Endothelial cell of umbilical vein (primary cell): Measurements from ENCODE around the gene TEX44. TPM values are rescaled to one million over a fixed set of nuclear protein-coding genes. Genes with fewer than 3 reads are reported as not detected.

Experiments used
- BruUV-seq: library from RNA; stranded (reverse); fragments of 400-500 nt; replicated peaks from 2 replicates; lab custom pipeline; 2021; lab: Mats Ljungman, UMichigan
- CTCF ChIA-PET: fragments of 300-600, 350-600 bp; sonication (Branson Sonifier 250); formaldehyde crosslinking; loops from one replicate; lab custom pipeline; 2021; ENCODE audit warnings: antibody characterized with exemption, inconsistent platforms; lab: Charles Lee
- POLR2A ChIA-PET: fragments of 300-600, 350-600 bp; sonication (Branson Sonifier 250); formaldehyde crosslinking; loops from one replicate; lab custom pipeline; 2021; ENCODE audit warnings: antibody characterized with exemption, inconsistent platforms; lab: Charles Lee
- DNase-seq: peaks from one replicate; pipeline ENCODE4 v3.0.0-alpha.2; 2011; ENCODE audit warnings: low read depth, low spot score
- FAIRE-seq: peaks from 2 replicates; lab custom pipeline; 2011; peaks lifted over from hg19 to GRCh38; lab: Jason Lieb, UNC
- H2AFZ ChIP-seq: 2 replicates; pipeline ENCODE4 v1.6.0; 2012; ENCODE audit warnings: low read depth, low read length, control low read depth, inconsistent platforms
- H3K27ac ChIP-seq: 2 replicates; pipeline ENCODE4 v1.5.1; 2011; ENCODE audit warnings: low read depth, mild to moderate bottlenecking, control low read depth, low read length, moderate library complexity; ENCODE audit not compliant: insufficient read depth
- H3K27me3 ChIP-seq, 2 experiments: 2 replicates each; pipeline versions ENCODE4 v1.6.0 to v1.6.1; 2011; ENCODE audit warnings: low read length in 2 of 2, mixed read lengths in 1 of 2; ENCODE audit not compliant: control insufficient read depth in 2 of 2, insufficient read depth in 2 of 2
- H3K36me3 ChIP-seq, 2 experiments: 2 replicates in 1 of 2; 3 replicates in 1 of 2; pipeline ENCODE4 v1.5.1; 2011; ENCODE audit warnings: low read length in 2 of 2, mild to moderate bottlenecking in 1 of 2, moderate library complexity in 1 of 2; ENCODE audit not compliant: control insufficient read depth in 2 of 2, insufficient read depth in 2 of 2; ENCODE audit errors: extremely low read depth in 1 of 2
- H3K4me1 ChIP-seq: 3 replicates; pipeline ENCODE4 v1.5.1; 2011; ENCODE audit warnings: mild to moderate bottlenecking, low read length; ENCODE audit not compliant: control insufficient read depth, insufficient read depth; ENCODE audit errors: extremely low read depth
- H3K4me2 ChIP-seq: 2 replicates; pipeline ENCODE4 v1.6.1; 2011; ENCODE audit warnings: low read length, control low read depth, mixed read lengths; ENCODE audit not compliant: insufficient read depth
- H3K4me3 ChIP-seq, 3 experiments: fragments of 200-600 bp in 1 of 3; sonication (generic), shearing (Covaris generic) in 1 of 3; replicated peaks in 1 of 3; 2 replicates each; pipeline ENCODE4 v1.5.1; 2011 to 2016; ENCODE audit warnings: control low read depth in 3 of 3, low read length in 3 of 3, mild to moderate bottlenecking in 2 of 3, inconsistent platforms in 1 of 3, low read depth in 1 of 3, moderate library complexity in 1 of 3; ENCODE audit not compliant: insufficient read depth in 1 of 3
- H3K79me2 ChIP-seq: 2 replicates; pipeline ENCODE4 v1.6.0; 2012; ENCODE audit warnings: low read length, inconsistent platforms; ENCODE audit not compliant: control insufficient read depth, insufficient read depth
- H3K9ac ChIP-seq: replicated peaks from 2 replicates; pipeline ENCODE3; 2011; ENCODE audit warnings: low read length, control low read depth; ENCODE audit not compliant: insufficient read depth; ENCODE audit errors: extremely low read depth
- H3K9me1 ChIP-seq: replicated peaks from 3 replicates; pipeline ENCODE4 v1.6.0; 2011; ENCODE audit warnings: mild to moderate bottlenecking, low read length; ENCODE audit not compliant: control insufficient read depth, insufficient read depth; ENCODE audit errors: extremely low read depth
- H3K9me3 ChIP-seq: replicated peaks from 2 replicates; pipeline ENCODE4 v1.5.1; 2012; ENCODE audit warnings: low read length, inconsistent platforms; ENCODE audit not compliant: control insufficient read depth, insufficient read depth
- H4K20me1 ChIP-seq: replicated peaks from 2 replicates; pipeline ENCODE3; 2011; ENCODE audit warnings: mild to moderate bottlenecking, low read length; ENCODE audit not compliant: control insufficient read depth, insufficient read depth; ENCODE audit errors: extremely low read depth
- EZH2 ChIP-seq: IDR thresholded peaks from 2 replicates; pipeline ENCODE4 v1.6.1; 2012; ENCODE audit warnings: borderline replicate concordance, low read depth, mild to moderate bottlenecking, moderate library complexity, low read length, inconsistent platforms; ENCODE audit not compliant: severe bottlenecking
- FOS ChIP-seq: IDR thresholded peaks from 2 replicates; pipeline ENCODE4 v1.6.1; 2011; ENCODE audit warnings: mild to moderate bottlenecking, low read length, moderate library complexity, borderline replicate concordance; ENCODE audit not compliant: insufficient read depth
- GATA2 ChIP-seq: IDR thresholded peaks from 2 replicates; pipeline ENCODE4 v1.7.0; 2011; ENCODE audit warnings: low read depth, mild to moderate bottlenecking, moderate library complexity, mixed read lengths, low read length; ENCODE audit not compliant: insufficient read length, insufficient read depth
- JUN ChIP-seq: IDR thresholded peaks from 2 replicates; pipeline ENCODE4 v1.6.1; 2011; ENCODE audit warnings: borderline replicate concordance, low read depth; ENCODE audit not compliant: insufficient read length, insufficient read depth
- MYC ChIP-seq: IDR thresholded peaks from one replicate; pipeline ENCODE4 v1.6.1; 2011; ENCODE audit warnings: mild to moderate bottlenecking, low read depth, low read length
- POLR2A ChIP-seq: IDR thresholded peaks from 2 replicates; pipeline ENCODE4 v1.6.1; 2012; ENCODE audit warnings: low read depth, mild to moderate bottlenecking, control low read depth, low read length
- POLR2AphosphoS5 ChIP-seq: IDR thresholded peaks from 2 replicates; pipeline ENCODE4 v1.6.1; 2012; ENCODE audit warnings: low read depth, mild to moderate bottlenecking, control low read depth, low read length, moderate library complexity; ENCODE audit not compliant: insufficient read depth
- dilution Hi-C: fragments of 300-500 bp; cut with MboI; formaldehyde crosslinking; loops from one replicate; pipeline ENCODE4 v1.15.0; 2019; ENCODE audit warnings: low sequenced_read_pairs; ENCODE audit not compliant: extremely low pct_ligation_motif_present
- intact Hi-C: fragments of 100-400 bp; cut with micrococcal nuclease; formaldehyde crosslinking; loops from one replicate; pipeline ENCODE4 v1.10.0; 2022
- polyA plus RNA-seq, 4 experiments: library from polyadenylated mRNA; depleted of rRNA in 3 of 4; stranded (reverse) in 3 of 4; unstranded in 1 of 4; fragments of >200 nt; gene quantifications; 2 replicates each; pipeline versions ENCODE4 v1.2.1 to v1.2.3, GENCODE V29; 2011 to 2012; ENCODE audit warnings: missing spikeins in 1 of 4
- total RNA-seq: library from RNA; stranded (reverse); gene quantifications from 2 replicates; pipeline ENCODE4 v1.2.3, GENCODE V29; 2021
- TF ChIP-seq, protein P1 (sequence below): IDR thresholded peaks from 2 replicates; pipeline ENCODE4 v1.6.1; 2011; ENCODE audit not compliant: insufficient read depth, insufficient read length
- TF ChIP-seq, protein P2 (sequence below), 2 donors: IDR thresholded peaks; 1 replicate in 1 of 2; 2 replicates in 1 of 2; pipeline ENCODE4 v1.5.1; 2011; ENCODE audit warnings: low read length in 2 of 2, mild to moderate bottlenecking in 2 of 2, moderate library complexity in 2 of 2, control low read depth in 1 of 2, inconsistent platforms in 1 of 2, low read depth in 1 of 2; ENCODE audit not compliant: insufficient read depth in 1 of 2; ENCODE audit errors: extremely low read depth in 1 of 2

Gene TEX44
- total and polyA plus RNA-seq, 2 donors (not counting 3 experiments of a cell fraction or from before 2014, with no cell fraction given), result not detected

DNA sequence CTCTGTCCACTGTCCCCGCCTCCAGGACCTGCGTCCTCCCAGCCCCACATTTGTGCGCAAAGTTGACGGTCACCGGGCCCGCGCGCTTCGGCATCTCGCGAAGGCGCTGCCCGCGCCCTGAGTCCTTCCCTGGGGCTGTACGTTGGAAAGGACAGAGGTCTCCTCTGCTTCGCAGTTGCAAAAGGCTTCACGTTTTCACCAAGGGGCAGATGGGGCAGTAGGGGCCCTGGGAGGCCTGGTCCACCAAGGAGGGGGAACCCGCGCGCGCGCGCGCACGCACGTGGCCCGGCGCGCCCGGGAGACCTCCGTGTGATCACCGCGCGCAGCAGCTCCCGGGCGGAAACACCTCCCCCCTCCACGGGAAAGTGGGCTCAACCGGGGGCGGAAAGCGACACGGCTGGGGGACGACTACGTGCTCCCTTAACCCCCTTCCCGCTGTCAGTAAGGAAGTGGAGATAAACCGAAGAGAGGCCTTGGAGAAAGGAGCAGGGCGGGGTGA is 21.9 kb downstream of the TEX44 start:
- TF ChIP-seq MYC (no peak), GATA2 (no peak)
- TF ChIP-seq, protein P1, sequence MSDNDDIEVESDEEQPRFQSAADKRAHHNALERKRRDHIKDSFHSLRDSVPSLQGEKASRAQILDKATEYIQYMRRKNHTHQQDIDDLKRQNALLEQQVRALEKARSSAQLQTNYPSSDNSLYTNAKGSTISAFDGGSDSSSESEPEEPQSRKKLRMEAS, result peak; percentile 57
- dilution Hi-C loops, result no loop called here
- H3K9me3 ChIP-seq, result no peaks in the 10 kb centered on the region
- H3K4me1 ChIP-seq, result peaks cover 28% of the 10 kb centered on the region
- H3K4me3 ChIP-seq, result peak overlapping the region in 2 of 3 experiments; percentile 13 to 32
- CTCF ChIA-PET, result interaction anchor here (0.9 to 9.6 kb wide), 6 partner anchors 12 to 101 kb away, joined by 3 to 268 read pairs (median 18); no protein-coding TSS in a partner anchor
- FAIRE-seq (peak; percentile 72), DNase-seq (no peak)
- H3K9me1 ChIP-seq, result no peaks in the 10 kb centered on the region
- POLR2A ChIA-PET, result interaction anchor here (1.0 to 1.4 kb wide), 3 partner anchors 45 to 95 kb away, joined by 3 to 5 read pairs (median 4); no protein-coding TSS in a partner anchor
- peak overlapping the region; percentile 87 for H3K9ac ChIP-seq
- intact Hi-C loops, result loop anchor here (1.0 kb wide), 2 partner anchors 28 to 48 kb away; no protein-coding TSS in a partner anchor
- no peaks in the 10 kb centered on the region for H4K20me1 ChIP-seq
- peak overlapping the region; percentile 59 for H2AFZ ChIP-seq
- TSS peak; percentile 62 for BruUV-seq
- H3K4me2 ChIP-seq, result peak overlapping the region; percentile 31
- H3K36me3 ChIP-seq, result no peaks in the 10 kb centered on the region
- H3K27me3 ChIP-seq, result no peaks in the 10 kb centered on the region
- no peaks in the 10 kb centered on the region for H3K79me2 ChIP-seq
- peak overlapping the region; percentile 83 for H3K27ac ChIP-seq

DNA sequence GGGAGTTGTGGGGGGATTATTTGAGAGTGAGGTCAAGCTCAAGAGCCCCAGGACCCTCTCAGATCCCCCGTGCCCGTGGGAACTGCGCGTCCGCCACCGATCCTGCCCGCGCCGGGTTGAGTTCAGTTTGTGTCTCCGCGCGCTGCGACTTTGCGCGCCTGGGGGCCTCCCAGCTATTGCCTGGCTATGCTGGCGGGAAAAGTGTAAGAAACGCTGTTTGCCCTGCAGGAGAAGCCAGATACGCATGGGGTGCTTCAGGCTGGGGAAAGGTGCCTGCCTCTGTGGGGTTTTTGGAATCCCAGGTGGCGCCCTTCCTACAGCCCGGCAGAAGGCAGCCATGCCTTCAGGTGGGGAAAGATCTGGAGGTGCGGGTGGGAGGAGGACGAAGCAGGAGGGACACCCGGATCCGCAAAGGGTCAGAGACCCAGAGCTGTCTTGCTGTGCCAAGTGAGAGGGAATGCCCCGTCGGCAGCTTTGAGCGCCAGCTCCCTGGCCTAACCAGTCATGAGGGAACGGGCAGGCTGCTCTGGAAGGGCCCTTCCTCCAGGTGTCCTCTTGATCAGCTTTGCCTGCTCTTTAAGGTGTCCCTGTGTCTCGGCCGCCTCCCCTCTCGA is 22.5 kb downstream of the TEX44 start:
- intact Hi-C loops, result no loop called here
- BruUV-seq, result no TSS peak
- POLR2A ChIA-PET, result interaction anchor here (1.4 kb wide), 1 partner anchor 95 kb away, joined by 5 read pairs; no protein-coding TSS in a partner anchor

More for the DNA sequence above, 22.5 kb downstream of the TEX44 start:
- FAIRE-seq (no peak), DNase-seq (no peak)
- Histone ChIP-seq H3K79me2 (no peaks in the 10 kb centered on the region), H3K36me3 (no peaks in the 10 kb centered on the region), H3K9me1 (no peaks in the 10 kb centered on the region), H3K27ac (peak overlapping the region; percentile 83), H3K9ac (peak overlapping the region; percentile 87), H2AFZ (peak overlapping the region; percentile 59), H3K27me3 (no peaks in the 10 kb centered on the region), H3K4me3 (peak overlapping the region in 2 of 3 experiments; percentile 13 to 32), H3K4me2 (peak overlapping the region; percentile 31), H3K4me1 (peaks cover 28% of the 10 kb centered on the region), H3K9me3 (no peaks in the 10 kb centered on the region), H4K20me1 (no peaks in the 10 kb centered on the region)
- TF ChIP-seq POLR2A (no peak), JUN (no peak), MYC (no peak), POLR2AphosphoS5 (no peak), GATA2 (no peak), FOS (no peak), EZH2 (no peak)
- TF ChIP-seq, protein P1, result no peak
- TF ChIP-seq, protein P2, sequence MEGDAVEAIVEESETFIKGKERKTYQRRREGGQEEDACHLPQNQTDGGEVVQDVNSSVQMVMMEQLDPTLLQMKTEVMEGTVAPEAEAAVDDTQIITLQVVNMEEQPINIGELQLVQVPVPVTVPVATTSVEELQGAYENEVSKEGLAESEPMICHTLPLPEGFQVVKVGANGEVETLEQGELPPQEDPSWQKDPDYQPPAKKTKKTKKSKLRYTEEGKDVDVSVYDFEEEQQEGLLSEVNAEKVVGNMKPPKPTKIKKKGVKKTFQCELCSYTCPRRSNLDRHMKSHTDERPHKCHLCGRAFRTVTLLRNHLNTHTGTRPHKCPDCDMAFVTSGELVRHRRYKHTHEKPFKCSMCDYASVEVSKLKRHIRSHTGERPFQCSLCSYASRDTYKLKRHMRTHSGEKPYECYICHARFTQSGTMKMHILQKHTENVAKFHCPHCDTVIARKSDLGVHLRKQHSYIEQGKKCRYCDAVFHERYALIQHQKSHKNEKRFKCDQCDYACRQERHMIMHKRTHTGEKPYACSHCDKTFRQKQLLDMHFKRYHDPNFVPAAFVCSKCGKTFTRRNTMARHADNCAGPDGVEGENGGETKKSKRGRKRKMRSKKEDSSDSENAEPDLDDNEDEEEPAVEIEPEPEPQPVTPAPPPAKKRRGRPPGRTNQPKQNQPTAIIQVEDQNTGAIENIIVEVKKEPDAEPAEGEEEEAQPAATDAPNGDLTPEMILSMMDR (IDR thresholded peaks at IDR 0.05; ENCODE audit: extremely low read depth in 1 of 2, insufficient read depth in 1 of 2, low read depth in 1 of 2, low read length in 2 of 2), result no peak
- CTCF ChIA-PET, result interaction anchor here (0.9 to 9.6 kb wide), 2 partner anchors 60 to 100 kb away, joined by 5 to 268 read pairs; no protein-coding TSS in a partner anchor
- dilution Hi-C loops, result no loop called here
